GM12875 (cell line): Measurements from ENCODE around the gene ASCL5.

Experiments used
- H3K4me3 ChIP-seq: one replicate; pipeline ENCODE4 v1.5.1; 2011; ENCODE audit warnings: low read depth, low read length, control low read depth
- CTCF ChIP-seq: IDR thresholded peaks from 2 replicates; pipeline ENCODE4 v1.5.1; 2011; ENCODE audit warnings: low read depth, mild to moderate bottlenecking, control low read depth, inconsistent platforms, low read length, moderate library complexity, borderline replicate concordance; ENCODE audit not compliant: insufficient read depth

The ASCL5 gene

GRCh38 chr1:201157949-201158348, 31.0 kb upstream of the ASCL5 start:
- no peak for TF ChIP-seq CTCF
- no peak overlapping the region for H3K4me3 ChIP-seq

GRCh38 chr1:201156819-201157218, 29.8 kb upstream of the ASCL5 start:
- no peak overlapping the region for H3K4me3 ChIP-seq
- TF ChIP-seq CTCF: no peak

GRCh38 chr1:201156346-201156745, 29.4 kb upstream of the ASCL5 start:
- H3K4me3 ChIP-seq: no peak overlapping the region
- no peak for TF ChIP-seq CTCF

- no peak overlapping the region for H3K4me3 ChIP-seq
- no peak for TF ChIP-seq CTCF
Observed at GRCh38 chr1:201155354-201155753, 28.4 kb upstream of the ASCL5 start.

- peak within 1 kb of the TSS; percentile 84 for H3K4me3 ChIP-seq
- no peak for TF ChIP-seq CTCF
Observed at GRCh38 chr1:201154389-201155165, 27.6 kb upstream of the ASCL5 start, which contains the start of gene TMEM9. Gene TMEM9, minus strand, starts transcription at chr1:201154474. Its CDS starts 551 bp downstream, at chr1:201153923.

GRCh38 chr1:201153474-201154388, 26.7 kb upstream of the ASCL5 start:
- TF ChIP-seq CTCF: no peak
- H3K4me3 ChIP-seq: peak overlapping the region; percentile 84
